ENCODE measurements around the gene EPHB4. TPM values are rescaled to one million over a fixed set of nuclear protein-coding genes. Genes with fewer than 3 reads are reported as not detected.
"Not testable (repeated sequence)": the region's sequence is repeated elsewhere in the genome, so short reads cannot be mapped to it uniquely, and the experiment has no call there.

EPHB4 gene
- total RNA-seq, 1 donor from 2014 or later: 7.7 TPM

- no peak for DNase-seq (ENCODE audit: low spot score in 2 of 2)
- no peak for FAIRE-seq
Measured at GRCh38 chr7:100793806-100794660, 33.3 kb downstream of the EPHB4 start.

- DNase-seq (ENCODE audit: low spot score in 2 of 2): no peak
- no peak for FAIRE-seq
Measured at GRCh38 chr7:100791881-100792666, 35.2 kb downstream of the EPHB4 start.

GRCh38 chr7:100789055-100789454 lies 38.3 kb downstream of the EPHB4 start:
- FAIRE-seq (no peak), DNase-seq (ENCODE audit: low spot score in 2 of 2) (no peak)

GRCh38 chr7:100786323-100786722 lies 41.0 kb downstream of the EPHB4 start:
- DNase-seq (ENCODE audit: low spot score in 2 of 2) (no peak), FAIRE-seq (no peak)

DNA sequence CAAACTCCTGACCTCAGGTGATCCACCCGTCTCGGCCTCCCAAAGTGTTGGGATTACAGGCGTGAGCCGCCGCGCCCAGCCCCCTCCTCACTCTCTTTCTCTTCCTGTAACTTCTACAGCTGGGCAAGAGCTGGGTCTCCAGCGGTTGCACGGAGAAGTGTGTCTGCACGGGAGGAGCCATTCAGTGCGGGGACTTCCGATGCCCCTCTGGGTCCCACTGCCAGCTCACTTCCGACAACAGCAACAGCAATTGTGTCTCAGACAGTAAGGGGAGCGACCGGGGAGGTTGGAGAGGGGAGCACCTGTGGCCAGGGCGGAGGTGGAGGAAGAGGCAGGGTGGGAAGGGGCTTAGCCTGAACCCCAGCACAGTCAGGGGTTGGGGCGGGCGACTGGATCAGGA lies 41.4 kb downstream of the EPHB4 start:
- DNase-seq (ENCODE audit: low spot score in 2 of 2): no peak
- no peak for FAIRE-seq

GRCh38 chr7:100783804-100784203 lies 43.5 kb downstream of the EPHB4 start:
- DNase-seq (ENCODE audit: low spot score in 2 of 2) (no peak), FAIRE-seq (no peak)

DNA sequence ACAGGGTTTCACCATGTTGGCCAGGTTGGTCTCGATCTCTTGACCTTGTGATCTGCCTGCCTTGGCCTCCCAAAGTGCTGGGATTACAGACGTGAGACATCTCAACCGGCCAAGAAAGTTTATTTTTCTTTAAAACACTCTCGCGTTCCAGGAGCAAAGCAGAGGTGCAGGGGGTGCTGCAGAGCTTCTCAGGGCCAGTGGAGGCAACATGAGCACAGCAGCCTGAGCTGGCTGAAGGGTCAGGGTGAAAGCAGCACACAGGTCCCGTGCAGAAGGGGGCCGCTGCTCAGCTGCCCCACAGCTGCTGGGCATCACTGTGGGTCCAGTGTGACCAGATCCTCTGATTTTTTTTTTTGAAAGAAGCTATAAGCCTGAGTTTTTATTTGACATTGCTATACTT lies 46.1 kb downstream of the EPHB4 start:
- FAIRE-seq: no peak
- no peak for DNase-seq (ENCODE audit: low spot score in 2 of 2)

GRCh38 chr7:100779359-100779758 lies 48.0 kb downstream of the EPHB4 start:
- DNase-seq (ENCODE audit: low spot score in 2 of 2): no peak

GRCh38 chr7:100778061-100778621 lies 49.2 kb downstream of the EPHB4 start:
- DNase-seq (ENCODE audit: low spot score in 2 of 2) (no peak), FAIRE-seq (no peak)

More at GRCh38 chr7:100779359-100779758, 48.0 kb downstream of the EPHB4 start:
- no peak for FAIRE-seq

DNA sequence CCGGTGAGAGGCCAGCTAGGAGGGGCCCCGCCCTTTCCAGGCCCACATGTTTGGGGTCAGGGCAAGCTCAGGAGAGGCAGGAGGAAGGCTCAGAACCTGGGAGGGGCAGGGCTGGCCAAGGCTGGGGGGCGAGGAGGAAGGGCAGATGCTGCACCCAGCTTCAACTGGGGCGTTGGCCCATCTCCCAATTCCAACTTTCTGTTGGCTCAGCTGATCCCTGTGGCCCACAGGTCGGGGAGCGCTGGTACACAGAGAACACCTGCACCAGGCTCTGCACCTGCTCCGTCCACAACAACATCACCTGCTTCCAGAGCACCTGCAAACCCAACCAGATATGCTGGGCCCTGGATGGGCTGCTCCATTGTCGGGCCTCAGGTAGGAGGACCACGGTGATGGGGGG lies 53.8 kb downstream of the EPHB4 start:
- FAIRE-seq: no peak
- no peak for DNase-seq (ENCODE audit: low spot score in 2 of 2)

DNA sequence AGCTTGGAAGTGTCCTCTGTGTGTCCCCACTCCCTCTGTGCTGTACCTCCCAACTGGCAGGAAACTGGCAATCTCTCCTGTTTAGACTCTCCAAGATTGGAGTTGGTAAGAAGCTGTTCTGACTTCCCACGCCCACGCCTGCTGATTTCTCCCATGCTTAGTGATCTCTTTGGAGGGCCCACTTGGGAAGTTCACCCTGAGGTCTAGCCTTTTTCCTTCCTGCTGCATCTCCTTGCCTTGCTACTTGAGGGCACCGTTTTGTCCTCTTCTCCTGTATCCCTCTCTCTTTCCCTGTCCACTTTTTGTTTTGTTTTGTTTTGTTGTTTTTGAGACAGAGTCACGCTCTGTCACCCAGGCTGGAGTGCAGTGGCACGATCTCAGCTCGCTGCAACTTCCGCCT lies 58.5 kb downstream of the EPHB4 start:
- no peak for DNase-seq (ENCODE audit: low spot score in 2 of 2)
- FAIRE-seq: no peak

- DNase-seq (ENCODE audit: low spot score in 2 of 2): no peak
- no peak for FAIRE-seq
Measured at GRCh38 chr7:100765250-100765649, 62.1 kb downstream of the EPHB4 start.

GRCh38 chr7:100764841-100765240 lies 62.5 kb downstream of the EPHB4 start:
- DNase-seq (ENCODE audit: low spot score in 2 of 2): no peak
- FAIRE-seq: no peak

- DNase-seq (ENCODE audit: low spot score in 2 of 2) (no peak), FAIRE-seq (no peak)
Measured at GRCh38 chr7:100763556-100764140, 63.7 kb downstream of the EPHB4 start.

DNA sequence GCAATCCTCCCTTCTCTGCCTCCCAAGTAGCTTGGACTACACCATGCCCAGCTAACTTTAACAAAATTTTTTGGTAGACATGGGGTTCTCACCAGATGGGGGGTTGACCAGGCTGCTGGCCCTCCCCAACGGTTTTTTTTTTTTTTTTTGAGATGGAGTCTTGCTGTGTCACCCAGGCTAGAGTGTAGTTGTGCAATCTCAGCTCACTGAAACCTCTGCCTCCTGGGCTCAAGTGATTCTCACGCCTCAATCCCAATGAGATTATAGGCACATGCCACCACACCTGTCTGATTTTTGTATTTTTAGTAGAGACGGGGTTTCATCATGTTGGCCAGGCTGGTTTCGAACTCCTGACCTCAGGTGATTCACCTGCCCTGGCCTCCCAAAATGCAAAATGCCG lies 64.5 kb downstream of the EPHB4 start:
- FAIRE-seq; DNase-seq (ENCODE audit: low spot score in 2 of 2): not testable (repeated sequence)

- DNase-seq (ENCODE audit: low spot score in 2 of 2) (no peak), FAIRE-seq (no peak)
Measured at GRCh38 chr7:100759357-100760171, 67.8 kb downstream of the EPHB4 start.

DNA sequence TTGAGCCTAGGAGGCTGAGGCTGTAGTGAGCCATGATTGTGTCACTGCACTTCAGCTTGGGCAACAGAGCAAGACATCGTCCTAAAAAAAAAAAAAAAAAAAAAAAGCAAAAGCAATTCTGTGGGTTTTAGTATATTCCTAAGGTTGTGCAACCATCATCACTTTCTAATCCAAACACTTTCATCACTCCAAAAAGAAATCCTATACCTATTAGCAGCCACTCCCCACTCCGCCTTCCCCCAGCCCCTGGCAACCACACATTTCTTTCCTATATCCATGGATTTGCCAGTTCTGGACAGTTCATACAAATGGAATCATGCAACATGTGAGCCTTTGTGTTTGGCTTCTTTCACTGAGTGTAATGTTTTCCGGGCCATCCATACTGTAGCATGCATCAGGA lies 73.6 kb downstream of the EPHB4 start:
- DNase-seq (ENCODE audit: low spot score in 2 of 2) (no peak), FAIRE-seq (no peak)

DNA sequence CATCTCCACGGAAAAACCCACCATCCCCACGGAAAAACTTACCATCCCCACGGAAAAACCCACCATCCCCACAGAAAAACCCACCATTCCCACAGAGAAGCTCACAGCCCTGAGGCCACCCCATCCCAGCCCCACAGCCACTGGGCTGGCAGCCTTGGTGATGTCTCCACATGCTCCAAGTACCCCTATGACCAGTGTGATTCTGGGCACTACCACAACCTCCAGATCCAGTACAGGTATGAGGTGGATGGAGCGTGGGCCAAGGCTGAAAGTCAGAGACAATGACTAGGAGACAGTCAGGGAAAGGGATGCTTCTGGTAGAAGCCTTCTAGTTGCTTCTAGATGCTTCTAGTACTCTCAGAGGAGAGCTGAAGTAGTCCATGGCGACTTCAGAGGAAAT lies 74.3 kb downstream of the EPHB4 start:
- no peak for DNase-seq (ENCODE audit: low spot score in 2 of 2)
- no peak for FAIRE-seq
